ENCODE data around the gene MXD3. TPM values are rescaled to one million over a fixed set of nuclear protein-coding genes. Genes with fewer than 3 reads are reported as not detected.

Gene MXD3, protein sequence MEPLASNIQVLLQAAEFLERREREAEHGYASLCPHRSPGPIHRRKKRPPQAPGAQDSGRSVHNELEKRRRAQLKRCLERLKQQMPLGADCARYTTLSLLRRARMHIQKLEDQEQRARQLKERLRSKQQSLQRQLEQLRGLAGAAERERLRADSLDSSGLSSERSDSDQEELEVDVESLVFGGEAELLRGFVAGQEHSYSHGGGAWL
- 14.4 and 22.3 TPM in 2 replicates for total RNA-seq

DNA sequence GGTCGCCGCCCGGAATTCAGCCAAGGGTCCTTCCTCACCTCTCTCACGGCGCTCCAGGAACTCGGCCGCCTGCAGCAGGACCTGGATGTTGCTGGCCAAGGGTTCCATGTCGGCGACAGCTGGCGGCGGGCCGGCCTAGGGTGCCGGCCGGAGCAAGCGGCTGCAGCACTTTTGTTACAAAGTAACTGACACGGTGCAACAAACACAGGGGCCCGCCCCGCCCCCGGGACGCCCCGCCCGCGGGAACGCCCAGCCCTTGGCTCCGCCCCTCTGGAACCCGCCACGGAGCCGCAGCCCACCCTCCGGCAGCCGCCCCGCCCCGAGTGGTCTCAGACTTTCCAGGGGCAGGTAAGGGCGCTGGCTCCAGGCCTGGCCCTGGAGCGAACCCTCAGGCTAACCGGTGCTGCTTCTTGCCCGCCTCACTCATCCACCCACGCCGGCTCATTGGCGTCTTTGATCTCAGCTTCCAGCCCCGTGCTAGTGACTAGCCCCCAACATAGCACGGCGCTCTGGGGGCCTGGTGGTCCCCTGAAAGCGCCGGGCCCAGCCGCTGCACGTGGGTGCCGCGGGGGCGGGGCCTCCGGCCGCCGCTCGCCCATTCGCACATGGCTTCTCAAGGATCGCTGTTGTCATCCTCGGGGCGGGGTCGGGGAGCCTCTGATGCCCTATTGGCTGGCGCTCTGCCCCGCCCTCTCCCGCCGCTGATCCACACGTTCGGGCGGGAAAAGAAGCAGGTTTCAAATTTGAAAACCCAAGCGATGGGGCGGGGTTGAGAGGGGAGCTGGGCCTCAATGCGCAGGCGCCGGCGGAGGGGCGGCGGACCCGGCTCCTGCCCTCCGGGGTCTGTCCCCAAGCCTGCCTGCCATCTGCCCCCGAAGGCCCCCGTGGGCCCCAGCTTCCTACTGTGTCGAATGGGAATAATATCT lies at the start of gene MXD3:
Gene MXD3, minus strand, starts transcription at position 176 of the 926 bp plus-strand sequence. Its CDS starts 68 bp downstream, at position 108.

DNA sequence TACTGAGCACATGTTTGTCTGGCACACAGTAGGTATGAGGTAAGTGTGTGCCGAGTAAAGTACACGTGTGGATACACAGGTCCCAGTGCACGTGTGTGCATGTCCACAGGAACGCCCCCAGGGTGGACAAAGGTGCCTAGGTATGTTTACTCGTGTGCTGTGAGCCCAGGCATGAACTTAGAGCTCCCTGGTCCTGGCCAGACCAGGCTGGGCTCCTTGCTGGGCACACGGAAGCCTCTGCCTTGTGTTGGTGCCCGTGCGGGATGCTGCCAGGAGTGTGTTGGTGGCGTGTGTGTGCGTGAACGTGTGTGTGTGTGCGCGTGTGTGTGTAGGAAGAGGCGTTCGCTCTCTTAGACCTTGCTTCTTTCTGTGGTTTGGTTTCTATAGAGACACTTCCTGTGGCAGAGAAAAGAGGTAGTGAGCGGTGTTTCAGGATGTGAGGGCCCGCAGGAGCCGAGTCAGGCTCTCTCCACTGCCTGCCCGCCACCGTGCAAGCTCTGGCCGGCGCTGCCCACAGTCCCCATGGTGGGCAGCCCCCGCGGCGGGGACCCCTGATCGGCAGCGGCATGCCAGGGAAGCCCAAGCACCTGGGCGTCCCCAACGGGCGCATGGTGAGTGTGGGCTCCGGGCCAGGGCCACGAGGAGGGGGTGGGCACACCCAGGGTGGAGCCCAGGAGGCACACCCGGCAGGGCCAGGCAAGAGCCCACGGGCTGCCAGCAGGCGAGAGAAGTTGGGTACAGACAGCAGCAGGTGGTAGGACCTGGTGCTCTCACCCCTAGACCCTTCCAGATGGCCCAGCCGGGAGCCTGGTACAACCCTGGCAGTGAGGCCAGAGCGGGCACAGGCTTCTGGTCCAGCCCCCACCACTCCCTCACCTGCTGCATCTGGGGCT lies 46.0 kb upstream of the MXD3 start, which contains the start of gene RGS14:
Gene RGS14, plus strand, starts transcription at position 466 of the 893 bp plus-strand sequence. Its CDS starts 101 bp downstream, at position 567.

DNA sequence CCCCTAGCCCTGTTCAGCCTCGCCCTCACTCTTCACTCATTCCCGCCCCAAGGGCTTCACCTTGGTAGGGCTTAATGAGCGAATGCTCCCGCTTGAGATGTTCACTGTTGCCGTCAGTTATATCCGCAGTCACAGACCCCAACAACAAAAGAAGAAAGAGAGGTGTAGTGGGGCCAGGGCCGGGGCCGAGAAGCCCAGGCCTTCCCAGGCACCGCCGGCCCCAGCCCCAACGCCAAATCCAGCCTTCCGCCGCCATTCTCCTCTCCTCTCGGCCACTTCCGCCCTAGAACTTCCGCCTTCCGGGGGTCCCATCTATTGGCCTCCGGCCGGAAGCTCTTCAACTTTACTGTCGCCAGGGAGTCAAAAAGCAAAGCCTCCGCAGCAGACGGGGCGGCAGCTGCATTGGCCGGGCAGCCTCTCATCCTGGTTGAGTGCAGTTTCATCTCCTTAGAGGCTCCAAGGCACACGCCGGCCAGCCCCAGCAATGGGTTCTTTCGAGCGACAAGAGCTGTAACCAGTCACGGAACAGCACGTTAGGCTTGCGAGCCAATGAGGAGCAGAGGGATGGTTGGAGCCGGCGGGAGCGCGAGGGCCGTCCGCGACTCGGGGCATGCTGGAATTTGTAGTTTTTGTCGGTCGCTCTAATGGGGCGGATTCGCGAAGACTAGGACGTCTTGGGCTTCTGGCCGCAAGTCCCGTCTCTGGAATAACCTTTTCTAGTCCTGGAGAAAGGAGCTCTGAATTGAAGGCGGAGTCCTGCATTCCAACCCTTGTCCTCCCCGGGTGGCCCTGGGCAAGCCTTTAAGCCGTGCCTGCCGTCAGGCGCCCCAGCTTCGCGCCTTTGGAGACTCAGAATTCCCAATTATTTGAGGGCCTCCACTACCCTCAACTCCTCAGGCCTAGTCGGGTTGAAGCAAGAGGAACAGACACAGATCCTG lies 40.0 kb upstream of the MXD3 start, which contains the start of gene LMAN2:
Gene LMAN2, minus strand, starts transcription at position 277 of the 938 bp plus-strand sequence. Its CDS starts 21 bp downstream, at position 256.

DNA sequence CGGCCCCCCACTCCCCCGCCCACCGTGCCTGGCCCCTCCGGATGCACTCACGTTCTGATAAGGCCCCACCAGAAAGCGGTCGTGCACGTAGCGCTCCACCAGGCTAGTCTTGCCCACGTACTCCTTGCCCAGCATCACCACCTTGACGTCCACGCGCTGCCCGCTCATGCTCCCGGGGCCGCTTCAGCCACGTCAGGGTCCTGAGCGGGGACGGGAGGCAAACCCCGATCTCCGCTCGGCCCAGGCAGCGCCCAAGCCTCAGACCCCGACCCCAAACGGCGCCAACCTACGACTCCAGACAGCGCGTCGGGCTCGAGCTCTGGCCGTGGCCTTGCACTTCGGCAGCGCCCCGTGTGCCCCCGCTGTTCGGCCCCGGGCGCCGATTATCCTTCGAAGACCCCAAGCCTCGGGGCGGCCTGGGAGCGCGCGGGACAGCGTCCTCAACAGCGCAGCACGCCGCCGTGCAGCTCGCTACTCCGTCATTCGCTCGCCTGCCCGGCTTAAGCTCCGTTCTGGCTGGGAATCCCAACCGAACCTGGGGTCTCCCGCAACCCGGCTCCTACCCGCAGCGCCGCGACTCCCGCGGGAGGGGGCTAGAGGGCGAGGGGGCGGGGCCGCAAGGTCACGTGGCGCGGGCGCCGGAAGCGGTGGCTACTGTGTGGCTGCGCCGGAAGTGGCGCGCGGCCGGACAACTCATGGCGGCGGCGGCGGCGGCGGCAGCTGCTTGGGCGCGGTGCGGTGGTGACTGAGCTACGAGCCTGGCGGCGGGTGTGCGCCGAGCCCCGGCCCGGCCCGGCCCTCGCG lies 8.4 kb downstream of the MXD3 start, which contains the start of the genes PRELID1 and RAB24:
Gene PRELID1, plus strand, starts transcription at position 679 of the 804 bp plus-strand sequence. CDS start 187 bp downstream, outside the sequence.
Gene RAB24, minus strand, starts transcription at position 599 of the 804 bp plus-strand sequence. Its CDS starts 431 bp downstream, at position 168.

Other genes starting within 250 kb of the MXD3 start
- 1.9 and 4.2 TPM in 2 replicates for gene FGFR4, start 225.0 kb downstream of the MXD3 start, total RNA-seq
- 75.9 and 83.3 TPM in 2 replicates for gene NSD1, start 178.1 kb downstream of the MXD3 start, total RNA-seq
- 11.1 and 11.8 TPM in 2 replicates for gene RAB24, start 8.2 kb downstream of the MXD3 start, total RNA-seq
- 217 TPM in 2 replicates for gene PRELID1, start 8.1 kb downstream of the MXD3 start, total RNA-seq
- 255 and 380 TPM in 2 replicates for gene LMAN2, start 39.8 kb upstream of the MXD3 start, total RNA-seq
- 7.4 and 10.3 TPM in 2 replicates for gene RGS14, start 46.0 kb upstream of the MXD3 start, total RNA-seq
- gene SLC34A1, start 72.5 kb upstream of the MXD3 start, total RNA-seq, result not detected in 2 replicates
- not detected in 2 replicates for gene PFN3, start 88.8 kb upstream of the MXD3 start, total RNA-seq
- gene F12, start 97.7 kb upstream of the MXD3 start, total RNA-seq, result 1.7 and 1.9 TPM in 2 replicates
- 30.7 and 38.6 TPM in 2 replicates for gene GRK6, start 114.8 kb upstream of the MXD3 start, total RNA-seq
- 8.9 and 11.9 TPM in 2 replicates for gene PRR7, start 134.9 kb upstream of the MXD3 start, total RNA-seq
- 204 and 221 TPM in 2 replicates for gene DBN1, start 161.7 kb upstream of the MXD3 start, total RNA-seq
- gene PDLIM7, start 185.7 kb upstream of the MXD3 start, total RNA-seq, result 82.6 and 90.2 TPM in 2 replicates
- 0.86 and 2.8 TPM in 2 replicates for gene DOK3, start 197.9 kb upstream of the MXD3 start, total RNA-seq
- gene DDX41, start 205.1 kb upstream of the MXD3 start, total RNA-seq, result 72.4 and 90.8 TPM in 2 replicates
- 21.1 and 30.5 TPM in 2 replicates for gene FAM193B, start 242.7 kb upstream of the MXD3 start, total RNA-seq